ENCODE results near the gene MAN2B1. TPM values are rescaled to one million over a fixed set of nuclear protein-coding genes. Genes with fewer than 3 reads are reported as not detected.

Gene MAN2B1
- total RNA-seq, 2 experiments from 2014 or later, result 127 to 135 TPM

DNA sequence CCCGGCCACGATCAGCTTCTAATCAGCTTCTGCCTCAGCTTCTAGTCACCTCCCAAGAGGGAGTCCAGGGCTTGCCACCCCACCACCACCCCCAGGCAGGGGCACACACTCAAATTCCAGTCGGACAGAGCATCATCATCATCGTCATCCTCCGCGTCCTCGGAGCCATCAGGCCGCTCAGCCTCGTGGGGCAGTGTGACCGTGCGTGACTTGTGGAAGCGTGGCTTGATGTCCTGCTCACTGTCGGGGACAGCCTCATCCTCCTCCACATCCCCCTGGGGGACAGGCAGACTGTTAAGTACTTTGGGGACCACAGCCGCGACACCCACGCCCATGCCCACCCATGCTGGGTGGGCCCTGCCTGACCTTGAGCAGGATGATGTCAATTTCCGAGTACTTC is 44.6 kb upstream of the MAN2B1 start:
- ChIA-PET POLR2A (interaction anchor here (0.6 to 3.5 kb wide), 3 partner anchors 11 to 23 kb away, joined by 3 to 23 read pairs (median 3); partner anchors contain the start of genes TNPO2 and TRIR), CTCF (interaction anchor here (1.3 kb wide), 1 partner anchor 85 kb away, joined by 4 read pairs; no protein-coding TSS in a partner anchor)
- DNase-seq (no peak), ATAC-seq (no peak)
- no peaks in the 10 kb centered on the region for H3K9me3 Mint-ChIP-seq
- no peaks in the 10 kb centered on the region for H3K4me1 Mint-ChIP-seq (ENCODE audit: low read depth)
- no peak overlapping the region for H3K27ac Mint-ChIP-seq
- peaks cover 47% of the 10 kb centered on the region for H3K36me3 Mint-ChIP-seq (ENCODE audit: low read depth)
- no peak overlapping the region for H3K4me3 Mint-ChIP-seq
- H3K27me3 Mint-ChIP-seq, result no peaks in the 10 kb centered on the region
- no peak for TF ChIP-seq CTCF (IDR thresholded peaks at IDR 0.05)
- intact Hi-C loops (cut with micrococcal nuclease), result no loop called here

DNA sequence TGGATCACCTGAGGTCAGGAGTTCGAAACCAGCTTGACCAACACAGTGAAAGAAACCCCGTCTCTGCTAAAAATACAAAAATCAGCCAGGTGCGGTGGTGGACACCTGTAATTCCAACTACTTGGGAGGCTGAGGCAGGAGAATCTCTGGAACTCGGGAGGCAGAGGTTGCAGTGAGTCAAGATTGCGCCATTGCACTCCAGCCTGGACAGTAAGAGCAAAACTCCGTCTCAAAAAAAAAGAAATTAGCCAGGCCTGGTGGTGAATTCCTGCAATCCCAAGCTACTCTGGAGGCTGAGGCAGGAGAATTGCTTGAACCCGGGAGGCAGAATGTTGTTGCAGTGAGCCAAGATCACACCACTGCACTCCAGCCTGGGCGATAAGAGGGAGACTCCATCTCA is 42.1 kb upstream of the MAN2B1 start:
- Mint-ChIP-seq H3K27me3 (no peaks in the 10 kb centered on the region), H3K27ac (no peak overlapping the region), H3K36me3 (ENCODE audit: low read depth) (peaks cover 51% of the 10 kb centered on the region), H3K9me3 (no peaks in the 10 kb centered on the region), H3K4me1 (ENCODE audit: low read depth) (no peaks in the 10 kb centered on the region), H3K4me3 (no peak overlapping the region)
- intact Hi-C loops (cut with micrococcal nuclease), result no loop called here
- no peak for TF ChIP-seq CTCF (IDR thresholded peaks at IDR 0.05)
- ChIA-PET CTCF (interaction anchor here (1.0 to 1.3 kb wide), 2 partner anchors 49 to 52 kb away, joined by 3 to 4 read pairs; no protein-coding TSS in a partner anchor), POLR2A (interaction anchor here (1.7 to 3.5 kb wide), 2 partner anchors 12 to 14 kb away, joined by 6 to 23 read pairs; partner anchors contain the start of genes FBXW9 and TNPO2)
- DNase-seq (no peak), ATAC-seq (no peak)

- DNase-seq (no peak), ATAC-seq (no peak)
- Mint-ChIP-seq H3K36me3 (ENCODE audit: low read depth) (peaks cover 56% of the 10 kb centered on the region), H3K27ac (no peak overlapping the region), H3K9me3 (no peaks in the 10 kb centered on the region), H3K27me3 (no peaks in the 10 kb centered on the region), H3K4me3 (no peak overlapping the region), H3K4me1 (ENCODE audit: low read depth) (no peaks in the 10 kb centered on the region)
- TF ChIP-seq CTCF (IDR thresholded peaks at IDR 0.05), result no peak
- intact Hi-C loops (cut with micrococcal nuclease), result no loop called here
- CTCF ChIA-PET, result interaction anchor here (1.1 kb wide), 1 partner anchor 89 kb away, joined by 3 read pairs; no protein-coding TSS in a partner anchor
- POLR2A ChIA-PET, result interaction anchor here (1.5 to 2.2 kb wide), 4 partner anchors 10 to 27 kb away, joined by 3 to 15 read pairs (median 4); partner anchors contain the start of gene FBXW9
Observed at GRCh38 chr19:12706332-12706718, 39.8 kb upstream of the MAN2B1 start.

- Mint-ChIP-seq H3K4me1 (ENCODE audit: low read depth) (no peaks in the 10 kb centered on the region), H3K27me3 (no peaks in the 10 kb centered on the region), H3K4me3 (no peak overlapping the region), H3K9me3 (no peaks in the 10 kb centered on the region), H3K27ac (no peak overlapping the region), H3K36me3 (ENCODE audit: low read depth) (peaks cover 57% of the 10 kb centered on the region)
- intact Hi-C loops (cut with micrococcal nuclease), result no loop called here
- POLR2A ChIA-PET, result interaction anchor here (1.0 to 2.2 kb wide), 5 partner anchors 9 to 26 kb away, joined by 3 to 15 read pairs (median 3); partner anchors contain the start of gene FBXW9
- DNase-seq (no peak), ATAC-seq (no peak)
- TF ChIP-seq CTCF (IDR thresholded peaks at IDR 0.05), result no peak
- CTCF ChIA-PET, result interaction anchor here (1.1 kb wide), 1 partner anchor 90 kb away, joined by 3 read pairs; no protein-coding TSS in a partner anchor
Observed at GRCh38 chr19:12705654-12706331, 39.3 kb upstream of the MAN2B1 start.

DNA sequence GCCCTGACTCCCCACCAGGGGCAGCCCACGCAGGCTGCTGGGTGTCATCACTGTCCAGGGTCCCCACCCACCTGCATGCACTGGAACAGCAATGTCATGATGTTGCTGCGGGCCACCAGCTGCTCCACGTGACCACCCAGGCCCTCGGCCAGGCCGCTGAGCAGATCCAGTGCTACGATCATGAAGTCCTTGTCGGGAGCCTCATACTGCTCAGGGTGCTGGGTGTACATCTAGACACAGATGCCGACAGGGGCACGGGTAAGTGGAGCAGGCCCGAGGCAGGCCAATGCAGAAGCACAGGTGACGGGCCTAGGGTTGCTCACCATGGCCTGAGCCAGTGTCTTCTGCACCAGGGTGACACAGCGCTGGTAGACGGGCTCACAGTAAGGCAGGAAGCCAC is 38.6 kb upstream of the MAN2B1 start:
- intact Hi-C loops (cut with micrococcal nuclease), result no loop called here
- POLR2A ChIA-PET, result interaction anchor here (1.0 to 1.6 kb wide), 2 partner anchors 12 to 19 kb away, joined by 3 to 5 read pairs; no protein-coding TSS in a partner anchor
- DNase-seq, result no peak
- no peak overlapping the region for H3K4me3 Mint-ChIP-seq
- no peak overlapping the region for H3K27ac Mint-ChIP-seq
- H3K36me3 Mint-ChIP-seq (ENCODE audit: low read depth), result peaks cover 55% of the 10 kb centered on the region
- H3K27me3 Mint-ChIP-seq, result no peaks in the 10 kb centered on the region
- H3K9me3 Mint-ChIP-seq, result no peaks in the 10 kb centered on the region
- CTCF ChIA-PET, result no interaction called here
- ATAC-seq, result no peak
- no peaks in the 10 kb centered on the region for H3K4me1 Mint-ChIP-seq (ENCODE audit: low read depth)
- TF ChIP-seq CTCF (IDR thresholded peaks at IDR 0.05), result no peak

All from activated CD8-positive, alpha-beta T cell treated with anti-CD3 and anti-CD28 coated beads for 36 hours (primary cell).